ENCODE measurements around the gene ZC3H12A.

The ZC3H12A gene

DNA sequence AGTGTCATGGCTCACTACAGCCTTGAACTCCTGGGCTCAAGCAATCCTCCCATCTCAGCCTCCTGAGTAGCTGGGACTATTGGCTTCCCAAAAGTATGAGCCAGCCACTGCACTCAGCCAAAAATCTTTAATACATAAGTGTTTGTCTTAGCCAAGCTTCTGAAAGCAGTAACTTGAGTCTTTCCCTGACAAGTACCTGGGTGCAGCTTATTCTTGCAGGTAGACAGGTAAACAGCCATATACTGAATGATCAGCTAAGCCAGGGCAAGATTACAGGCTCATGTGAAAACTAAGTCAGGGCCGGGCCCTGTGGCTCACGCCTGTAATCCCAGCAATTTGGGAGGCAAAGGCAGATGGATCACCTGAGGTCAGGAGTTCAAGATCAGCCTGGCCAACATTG, 32.4 kb downstream of the ZC3H12A start:
- TF ChIP-seq CTCF (conservative IDR thresholded peaks at IDR 0.05; ENCODE audit: low read length) = no peak
- TF ChIP-seq EZH2phosphoT487 (IDR thresholded peaks at IDR 0.05; ENCODE audit: borderline replicate concordance) = no peak
- H3K4me2 ChIP-seq (ENCODE audit: low read depth, low read length, poor library complexity, severe bottlenecking) = no peak overlapping the region
- peaks cover 15% of the 10 kb centered on the region for H4K20me1 ChIP-seq (ENCODE audit: insufficient read depth, low read length, poor library complexity, severe bottlenecking)
- H3K36me3 ChIP-seq (ENCODE audit: insufficient read depth, low read length) = peaks cover 45% of the 10 kb centered on the region; the same call in 1 of the 2 replicates
- no peak overlapping the region for H2AFZ ChIP-seq (ENCODE audit: low read length)
- no peaks in the 10 kb centered on the region for H3K9me3 ChIP-seq (ENCODE audit: insufficient read depth, low read depth, low read length)
- no peaks in the 10 kb centered on the region for H3K27me3 ChIP-seq (ENCODE audit: insufficient read depth, low read length, poor library complexity, severe bottlenecking)
- H3K9me2 ChIP-seq (replicated peaks; ENCODE audit: low read depth, low read length) = no peaks in the 10 kb centered on the region
- H3K4me1 ChIP-seq (ENCODE audit: insufficient read depth, low read length, poor library complexity, severe bottlenecking) = peaks cover 13% of the 10 kb centered on the region
- no peak overlapping the region for H3K9ac ChIP-seq (ENCODE audit: low read depth, low read length, poor library complexity, severe bottlenecking)
- H3K4me3 ChIP-seq (ENCODE audit: low read length, poor library complexity, severe bottlenecking) = no peak overlapping the region
- peaks cover 30% of the 10 kb centered on the region for H3K79me2 ChIP-seq (ENCODE audit: insufficient read depth, low read length)
- no peaks in the 10 kb centered on the region for H3F3A ChIP-seq (ENCODE audit: low read depth)

- H3K79me2 ChIP-seq (ENCODE audit: insufficient read depth, low read length) = peaks cover 50% of the 10 kb centered on the region
- H3F3A ChIP-seq (ENCODE audit: low read depth) = no peaks in the 10 kb centered on the region
- H3K36me3 ChIP-seq (ENCODE audit: insufficient read depth, low read length) = peaks cover 34% of the 10 kb centered on the region; the same call in 1 of the 2 replicates
- peaks cover 32% of the 10 kb centered on the region for H3K4me1 ChIP-seq (ENCODE audit: insufficient read depth, low read length, poor library complexity, severe bottlenecking)
- peaks cover 39% of the 10 kb centered on the region for H4K20me1 ChIP-seq (ENCODE audit: insufficient read depth, low read length, poor library complexity, severe bottlenecking)
- H2AFZ ChIP-seq (ENCODE audit: low read length) = no peak overlapping the region
- no peak overlapping the region for H3K9ac ChIP-seq (ENCODE audit: low read depth, low read length, poor library complexity, severe bottlenecking)
- H3K27me3 ChIP-seq (ENCODE audit: insufficient read depth, low read length, poor library complexity, severe bottlenecking) = no peaks in the 10 kb centered on the region
- H3K4me3 ChIP-seq (ENCODE audit: low read length, poor library complexity, severe bottlenecking) = no peak overlapping the region
- no peaks in the 10 kb centered on the region for H3K9me3 ChIP-seq (ENCODE audit: insufficient read depth, low read depth, low read length)
- TF ChIP-seq EZH2phosphoT487 (IDR thresholded peaks at IDR 0.05; ENCODE audit: borderline replicate concordance) (no peak), CTCF (conservative IDR thresholded peaks at IDR 0.05; ENCODE audit: low read length) (peak; percentile 59)
- H3K4me2 ChIP-seq (ENCODE audit: low read depth, low read length, poor library complexity, severe bottlenecking) = no peak overlapping the region
- H3K9me2 ChIP-seq (replicated peaks; ENCODE audit: low read depth, low read length) = no peaks in the 10 kb centered on the region
These were observed 34.8 kb downstream of the ZC3H12A start for GRCh38 chr1:37509181-37509580.

- no peaks in the 10 kb centered on the region for H3K9me3 ChIP-seq (ENCODE audit: insufficient read depth, low read depth, low read length)
- peak overlapping the region; percentile 96 for H3K4me2 ChIP-seq (ENCODE audit: low read depth, low read length, poor library complexity, severe bottlenecking)
- peaks cover 38% of the 10 kb centered on the region for H3K79me2 ChIP-seq (ENCODE audit: insufficient read depth, low read length)
- no peaks in the 10 kb centered on the region for H3K9me2 ChIP-seq (replicated peaks; ENCODE audit: low read depth, low read length)
- H3K4me1 ChIP-seq (ENCODE audit: insufficient read depth, low read length, poor library complexity, severe bottlenecking) = peaks cover 36% of the 10 kb centered on the region
- H3F3A ChIP-seq (ENCODE audit: low read depth) = no peaks in the 10 kb centered on the region
- peak overlapping the region; percentile 89 for H3K4me3 ChIP-seq (ENCODE audit: low read length, poor library complexity, severe bottlenecking)
- H4K20me1 ChIP-seq (ENCODE audit: insufficient read depth, low read length, poor library complexity, severe bottlenecking) = peaks cover 34% of the 10 kb centered on the region
- peak overlapping the region; percentile 77 for H3K9ac ChIP-seq (ENCODE audit: low read depth, low read length, poor library complexity, severe bottlenecking)
- H3K27me3 ChIP-seq (ENCODE audit: insufficient read depth, low read length, poor library complexity, severe bottlenecking) = no peaks in the 10 kb centered on the region
- H2AFZ ChIP-seq (ENCODE audit: low read length) = peak overlapping the region; percentile 85; the same call in 1 of the 2 replicates
- H3K36me3 ChIP-seq (ENCODE audit: insufficient read depth, low read length) = peaks cover 2% of the 10 kb centered on the region; the same call in 1 of the 2 replicates
- no peak for TF ChIP-seq CTCF (conservative IDR thresholded peaks at IDR 0.05; ENCODE audit: low read length)
- no peak for TF ChIP-seq EZH2phosphoT487 (IDR thresholded peaks at IDR 0.05; ENCODE audit: borderline replicate concordance)
These were observed 39.5 kb downstream of the ZC3H12A start for GRCh38 chr1:37513795-37514349.
